ENCODE results near the gene TRAF1. TPM values are rescaled to one million over a fixed set of nuclear protein-coding genes. Genes with fewer than 3 reads are reported as not detected.

The TRAF1 gene
- total RNA-seq, 1 experiment from 2014 or later, result 1.6 TPM

- Mint-ChIP-seq H3K9me3 (ENCODE audit: low read depth, unreplicated experiment) (no peaks in the 10 kb centered on the region), H3K27ac (ENCODE audit: unreplicated experiment) (no peak overlapping the region), H3K4me3 (ENCODE audit: low read depth, unreplicated experiment) (no peak overlapping the region), H3K4me1 (ENCODE audit: low read depth, unreplicated experiment) (peaks cover 15% of the 10 kb centered on the region), H3K27me3 (ENCODE audit: unreplicated experiment) (no peaks in the 10 kb centered on the region), H3K36me3 (ENCODE audit: insufficient read depth, unreplicated experiment) (peaks cover 19% of the 10 kb centered on the region)
- CTCF ChIA-PET, result no interaction called here
- TF ChIP-seq, protein P1, sequence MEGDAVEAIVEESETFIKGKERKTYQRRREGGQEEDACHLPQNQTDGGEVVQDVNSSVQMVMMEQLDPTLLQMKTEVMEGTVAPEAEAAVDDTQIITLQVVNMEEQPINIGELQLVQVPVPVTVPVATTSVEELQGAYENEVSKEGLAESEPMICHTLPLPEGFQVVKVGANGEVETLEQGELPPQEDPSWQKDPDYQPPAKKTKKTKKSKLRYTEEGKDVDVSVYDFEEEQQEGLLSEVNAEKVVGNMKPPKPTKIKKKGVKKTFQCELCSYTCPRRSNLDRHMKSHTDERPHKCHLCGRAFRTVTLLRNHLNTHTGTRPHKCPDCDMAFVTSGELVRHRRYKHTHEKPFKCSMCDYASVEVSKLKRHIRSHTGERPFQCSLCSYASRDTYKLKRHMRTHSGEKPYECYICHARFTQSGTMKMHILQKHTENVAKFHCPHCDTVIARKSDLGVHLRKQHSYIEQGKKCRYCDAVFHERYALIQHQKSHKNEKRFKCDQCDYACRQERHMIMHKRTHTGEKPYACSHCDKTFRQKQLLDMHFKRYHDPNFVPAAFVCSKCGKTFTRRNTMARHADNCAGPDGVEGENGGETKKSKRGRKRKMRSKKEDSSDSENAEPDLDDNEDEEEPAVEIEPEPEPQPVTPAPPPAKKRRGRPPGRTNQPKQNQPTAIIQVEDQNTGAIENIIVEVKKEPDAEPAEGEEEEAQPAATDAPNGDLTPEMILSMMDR (IDR thresholded peaks at IDR 0.05; ENCODE audit: unreplicated experiment), result no peak
- BruUV-seq (replicated peaks), result no TSS peak
- intact Hi-C loops (cut with micrococcal nuclease; ENCODE audit: unreplicated experiment), result no loop called here
- DNase-seq, result no peak
Observed at GRCh38 chr9:120869360-120869687, 57.3 kb downstream of the TRAF1 start.

GRCh38 chr9:120868676-120869359, 57.8 kb downstream of the TRAF1 start:
- H3K36me3 Mint-ChIP-seq (ENCODE audit: insufficient read depth, unreplicated experiment), result peaks cover 19% of the 10 kb centered on the region
- H3K4me1 Mint-ChIP-seq (ENCODE audit: low read depth, unreplicated experiment), result peaks cover 10% of the 10 kb centered on the region
- peak; percentile 81 for DNase-seq
- intact Hi-C loops (cut with micrococcal nuclease; ENCODE audit: unreplicated experiment), result no loop called here
- TF ChIP-seq, protein P1 (IDR thresholded peaks at IDR 0.05; ENCODE audit: unreplicated experiment), result no peak
- no peak overlapping the region for H3K27ac Mint-ChIP-seq (ENCODE audit: unreplicated experiment)
- H3K4me3 Mint-ChIP-seq (ENCODE audit: low read depth, unreplicated experiment), result no peak overlapping the region
- BruUV-seq (replicated peaks), result no TSS peak
- CTCF ChIA-PET, result interaction anchor here (0.6 to 0.8 kb wide), 2 partner anchors 99 to 347 kb away, joined by 3 to 4 read pairs; no protein-coding TSS in a partner anchor
- H3K27me3 Mint-ChIP-seq (ENCODE audit: unreplicated experiment), result no peaks in the 10 kb centered on the region
- H3K9me3 Mint-ChIP-seq (ENCODE audit: low read depth, unreplicated experiment), result no peaks in the 10 kb centered on the region

GRCh38 chr9:120868339-120868675, 58.3 kb downstream of the TRAF1 start:
- Mint-ChIP-seq H3K27ac (ENCODE audit: unreplicated experiment) (no peak overlapping the region), H3K9me3 (ENCODE audit: low read depth, unreplicated experiment) (no peaks in the 10 kb centered on the region), H3K4me1 (ENCODE audit: low read depth, unreplicated experiment) (peaks cover 5% of the 10 kb centered on the region), H3K4me3 (ENCODE audit: low read depth, unreplicated experiment) (no peak overlapping the region), H3K27me3 (ENCODE audit: unreplicated experiment) (no peaks in the 10 kb centered on the region), H3K36me3 (ENCODE audit: insufficient read depth, unreplicated experiment) (peaks cover 19% of the 10 kb centered on the region)
- CTCF ChIA-PET, result interaction anchor here (0.6 to 0.8 kb wide), 2 partner anchors 98 to 347 kb away, joined by 3 to 4 read pairs; no protein-coding TSS in a partner anchor
- intact Hi-C loops (cut with micrococcal nuclease; ENCODE audit: unreplicated experiment), result no loop called here
- TF ChIP-seq, protein P1 (IDR thresholded peaks at IDR 0.05; ENCODE audit: unreplicated experiment), result no peak
- no peak for DNase-seq
- BruUV-seq (replicated peaks), result no TSS peak

DNA sequence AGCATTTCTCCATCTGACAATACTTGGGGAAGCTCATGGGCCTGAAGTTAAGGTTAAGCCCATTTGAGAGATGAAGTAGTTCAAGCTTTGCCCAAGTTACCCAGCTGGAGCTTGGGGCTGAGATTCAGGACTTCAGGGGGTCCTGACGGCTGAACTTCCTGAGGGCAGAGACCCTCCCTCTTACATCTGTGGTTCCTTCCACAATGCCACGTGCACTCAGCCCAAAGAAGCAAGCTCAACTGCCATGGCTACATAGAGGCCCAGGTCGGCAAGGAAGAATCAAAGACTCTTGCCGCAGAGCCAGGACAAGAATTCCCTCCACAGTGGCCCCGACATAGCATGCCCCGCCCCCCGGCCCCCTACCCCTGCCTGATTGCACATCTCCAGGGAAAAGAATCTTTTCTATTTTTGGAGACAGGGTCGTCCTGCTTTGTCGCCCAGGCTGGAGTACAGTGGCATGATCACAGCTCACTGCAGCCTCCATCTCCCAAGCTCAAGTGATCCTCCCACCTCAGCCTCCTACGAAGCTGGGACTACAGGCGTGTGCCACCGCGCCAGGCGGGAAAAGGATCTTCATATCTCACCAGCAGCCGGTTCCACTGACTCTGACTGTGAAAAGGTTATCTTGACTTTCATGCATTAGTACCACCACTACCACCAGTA, 58.8 kb downstream of the TRAF1 start:
- TF ChIP-seq, protein P1 (IDR thresholded peaks at IDR 0.05; ENCODE audit: unreplicated experiment), result no peak
- H3K4me1 Mint-ChIP-seq (ENCODE audit: low read depth, unreplicated experiment), result no peaks in the 10 kb centered on the region
- H3K36me3 Mint-ChIP-seq (ENCODE audit: insufficient read depth, unreplicated experiment), result peaks cover 16% of the 10 kb centered on the region
- no TSS peak for BruUV-seq (replicated peaks)
- no peaks in the 10 kb centered on the region for H3K9me3 Mint-ChIP-seq (ENCODE audit: low read depth, unreplicated experiment)
- H3K27ac Mint-ChIP-seq (ENCODE audit: unreplicated experiment), result no peak overlapping the region
- CTCF ChIA-PET, result interaction anchor here (0.8 kb wide), 1 partner anchor 348 kb away, joined by 3 read pairs; no protein-coding TSS in a partner anchor
- intact Hi-C loops (cut with micrococcal nuclease; ENCODE audit: unreplicated experiment), result no loop called here
- DNase-seq, result no peak
- H3K4me3 Mint-ChIP-seq (ENCODE audit: low read depth, unreplicated experiment), result no peak overlapping the region
- no peaks in the 10 kb centered on the region for H3K27me3 Mint-ChIP-seq (ENCODE audit: unreplicated experiment)

All from Calu3 (cell line).